SK-N-SH treated with all-trans-retinoic acid at 6 μM for 48 hours (cell line): ENCODE results near the gene ZNF385C.

Experiments
- ATAC-seq: fragments of 200-7000 bp; cut with Tn5 transposase; 3 replicates; pipeline ENCODE4 v1.9.1; 2020; ENCODE audit warnings: mild to moderate bottlenecking, moderate library complexity
- ARNTL ChIP-seq: fragments of 450-650 bp; formaldehyde crosslinking; IDR thresholded peaks from 2 replicates; pipeline ENCODE4 v1.5.0; 2020; ENCODE audit warnings: low read depth, mild to moderate bottlenecking, moderate library complexity, borderline replicate concordance
- BACH2 ChIP-seq: fragments of 250-450 bp; sonication (Bioruptor Pico); IDR thresholded peaks from 2 replicates; pipeline ENCODE4 v1.9.0; 2021; ENCODE audit warnings: mild to moderate bottlenecking, borderline replicate concordance
- CREB5 ChIP-seq: fragments of 250-450 bp; sonication (Bioruptor Pico); IDR thresholded peaks from 2 replicates; pipeline ENCODE4 v1.5.1; 2020; ENCODE audit warnings: low read depth, mild to moderate bottlenecking, moderate library complexity
- CSDC2 ChIP-seq: fragments of 250-450 bp; sonication (Bioruptor Pico); IDR thresholded peaks from 2 replicates; pipeline ENCODE4 v1.5.0; 2020; ENCODE audit warnings: mild to moderate bottlenecking, moderate library complexity
- CSRNP3 ChIP-seq: fragments of 250-450 bp; sonication (Bioruptor Pico); IDR thresholded peaks from 2 replicates; pipeline ENCODE4 v1.5.1; 2021; ENCODE audit warnings: mild to moderate bottlenecking, moderate library complexity
- ESRRG ChIP-seq: fragments of 250-450 bp; sonication (Bioruptor Pico); IDR thresholded peaks from 2 replicates; pipeline ENCODE4 v1.6.1; 2021; ENCODE audit warnings: mild to moderate bottlenecking
- GLIS3 ChIP-seq: fragments of 250-450 bp; sonication (Bioruptor Pico); IDR thresholded peaks from 2 replicates; pipeline ENCODE4 v1.5.0; 2020; ENCODE audit warnings: mild to moderate bottlenecking, moderate library complexity
- ISL1 ChIP-seq: fragments of 250-450 bp; sonication (Bioruptor Pico); IDR thresholded peaks from 2 replicates; pipeline ENCODE4 v2.1.2; 2022; ENCODE audit warnings: mild to moderate bottlenecking, moderate library complexity
- OSR1 ChIP-seq: fragments of 250-450 bp; sonication (Bioruptor Pico); IDR thresholded peaks from 2 replicates; pipeline ENCODE4 v1.8.0; 2022; ENCODE audit warnings: moderate library complexity, mild to moderate bottlenecking, inconsistent platforms
- PATZ1 ChIP-seq: fragments of 250-450 bp; sonication (Bioruptor Pico); IDR thresholded peaks from 2 replicates; pipeline ENCODE4 v1.8.0; 2020; ENCODE audit warnings: mild to moderate bottlenecking, moderate library complexity, borderline replicate concordance
- POU6F1 ChIP-seq: fragments of 250-450 bp; sonication (Bioruptor Pico); IDR thresholded peaks from 2 replicates; pipeline ENCODE4 v1.8.0; 2021; ENCODE audit warnings: low read depth, mild to moderate bottlenecking, moderate library complexity, borderline replicate concordance
- PPARA ChIP-seq: fragments of 250-450 bp; sonication (Bioruptor Pico); IDR thresholded peaks from 2 replicates; pipeline ENCODE4 v1.5.0; 2020; ENCODE audit warnings: mild to moderate bottlenecking, borderline replicate concordance
- SNAI2 ChIP-seq: fragments of 250-450 bp; sonication (Bioruptor Pico); IDR thresholded peaks from 2 replicates; pipeline ENCODE4 v1.5.0; 2020; ENCODE audit warnings: mild to moderate bottlenecking, moderate library complexity
- TCF4 ChIP-seq: fragments of 250-450 bp; sonication (Bioruptor Pico); IDR thresholded peaks from 2 replicates; pipeline ENCODE4 v1.8.0; 2021; ENCODE audit warnings: mild to moderate bottlenecking, moderate library complexity, borderline replicate concordance
- TOX ChIP-seq: fragments of 250-450 bp; sonication (Bioruptor Pico); IDR thresholded peaks from 2 replicates; pipeline ENCODE4 v1.8.0; 2021; ENCODE audit warnings: mild to moderate bottlenecking, moderate library complexity, borderline replicate concordance
- TSHZ2 ChIP-seq: fragments of 250-450 bp; sonication (Bioruptor Pico); IDR thresholded peaks from 2 replicates; pipeline ENCODE4 v1.5.0; 2020; ENCODE audit warnings: mild to moderate bottlenecking, moderate library complexity
- ZC3H10 ChIP-seq: fragments of 250-450 bp; sonication (Bioruptor Pico); IDR thresholded peaks from 2 replicates; pipeline ENCODE4 v1.5.1; 2021; ENCODE audit warnings: mild to moderate bottlenecking, moderate library complexity
- ZFP3 ChIP-seq: fragments of 250-450 bp; sonication (Bioruptor Pico); IDR thresholded peaks from 2 replicates; pipeline ENCODE4 v1.5.0; 2020; ENCODE audit warnings: mild to moderate bottlenecking, moderate library complexity
- ZFP30 ChIP-seq: fragments of 450-650 bp; formaldehyde crosslinking; IDR thresholded peaks from 2 replicates; pipeline ENCODE4 v1.5.0; 2022; ENCODE audit warnings: mild to moderate bottlenecking, moderate library complexity
- ZNF565 ChIP-seq: fragments of 450-650 bp; formaldehyde crosslinking; conservative IDR thresholded peaks from 2 replicates; pipeline ENCODE4 v1.5.0; 2020; ENCODE audit warnings: low read depth, mild to moderate bottlenecking, moderate library complexity
- ZNF70 ChIP-seq: fragments of 450-650 bp; formaldehyde crosslinking; IDR thresholded peaks from 2 replicates; pipeline ENCODE4 v1.5.0; 2020; ENCODE audit warnings: mild to moderate bottlenecking, moderate library complexity
- ZNF8 ChIP-seq: fragments of 450-650 bp; formaldehyde crosslinking; IDR thresholded peaks from 2 replicates; pipeline ENCODE4 v1.5.0; 2020; ENCODE audit warnings: mild to moderate bottlenecking, moderate library complexity

The ZNF385C gene

GRCh38 chr17:42053731-42054500 lies 44.4 kb downstream of the ZNF385C start (continued):
- TF ChIP-seq ZFP3 (CRISPR knock-in tag) = no peak
- no peak for TF ChIP-seq SNAI2 (CRISPR knock-in tag)
- no peak for TF ChIP-seq ARNTL (CRISPR knock-in tag)
- TF ChIP-seq ZNF8 = no peak
- no peak for TF ChIP-seq GLIS3
- TF ChIP-seq ZC3H10 = no peak
- TF ChIP-seq, all 23 proteins: peak for 0

DNA sequence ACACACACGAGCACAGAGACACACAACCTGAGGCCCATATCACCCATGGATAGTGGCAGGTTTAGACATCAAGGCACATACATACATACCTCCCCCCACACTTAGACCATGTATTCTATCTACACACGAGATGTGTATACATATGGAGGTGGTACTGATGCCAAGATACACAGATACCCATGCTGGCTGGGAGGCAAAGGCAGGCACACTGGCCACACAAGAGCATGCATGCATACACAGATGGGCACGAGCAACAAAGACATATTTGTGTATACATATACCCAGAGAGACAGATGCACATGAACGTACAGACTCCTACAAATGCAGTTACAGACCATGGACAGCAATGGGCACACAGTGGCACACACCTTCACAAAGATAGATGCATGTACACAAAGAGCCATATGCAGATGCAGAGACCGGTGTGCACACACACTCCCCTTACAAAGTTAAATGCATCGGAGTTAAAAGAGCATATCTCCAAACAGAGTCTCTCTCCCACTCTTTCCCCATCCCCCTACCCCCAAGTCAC lies 45.9 kb downstream of the ZNF385C start:
- ATAC-seq = no peak
- TF ChIP-seq OSR1 (CRISPR knock-in tag) (no peak), ZNF565 (CRISPR knock-in tag) (no peak), CSDC2 (CRISPR knock-in tag) (no peak), ISL1 (CRISPR knock-in tag) (no peak), TSHZ2 (CRISPR knock-in tag) (no peak), ZNF8 (no peak), CSRNP3 (CRISPR knock-in tag) (no peak), PPARA (CRISPR knock-in tag) (no peak), ESRRG (CRISPR knock-in tag) (no peak), ARNTL (CRISPR knock-in tag) (no peak), ZNF70 (CRISPR knock-in tag) (no peak), ZFP3 (CRISPR knock-in tag) (no peak), BACH2 (CRISPR knock-in tag) (no peak)

GRCh38 chr17:42051645-42052044 lies 46.6 kb downstream of the ZNF385C start:
- ATAC-seq = no peak
- TF ChIP-seq ARNTL (CRISPR knock-in tag) = no peak
- TF ChIP-seq GLIS3 = no peak
- no peak for TF ChIP-seq TCF4 (CRISPR knock-in tag)
- TF ChIP-seq CSRNP3 (CRISPR knock-in tag) = no peak
- no peak for TF ChIP-seq ZC3H10
- TF ChIP-seq OSR1 (CRISPR knock-in tag) = no peak
- no peak for TF ChIP-seq CSDC2 (CRISPR knock-in tag)
- no peak for TF ChIP-seq PATZ1 (CRISPR knock-in tag)
- TF ChIP-seq BACH2 (CRISPR knock-in tag) = no peak
- TF ChIP-seq ZNF565 (CRISPR knock-in tag) = no peak
- no peak for TF ChIP-seq SNAI2 (CRISPR knock-in tag)
- no peak for TF ChIP-seq ISL1 (CRISPR knock-in tag)
- TF ChIP-seq TOX = no peak
- no peak for TF ChIP-seq ZNF70 (CRISPR knock-in tag)
- TF ChIP-seq POU6F1 (CRISPR knock-in tag) = no peak
- no peak for TF ChIP-seq CREB5 (CRISPR knock-in tag)
- no peak for TF ChIP-seq TSHZ2 (CRISPR knock-in tag)
- TF ChIP-seq ZFP30 (CRISPR knock-in tag) = no peak
- TF ChIP-seq ZNF8 = no peak
